ENCODE results near the gene FBRSL1. TPM values are rescaled to one million over a fixed set of nuclear protein-coding genes. Genes with fewer than 3 reads are reported as not detected.
A peak's percentile ranks its signal among the peaks of the same experiment; 100 is the strongest.

Gene FBRSL1
- total and polyA plus RNA-seq, 2 donors (not counting 3 experiments of a cell fraction or from before 2014, with no cell fraction given) = 19.3 to 79.8 TPM

DNA sequence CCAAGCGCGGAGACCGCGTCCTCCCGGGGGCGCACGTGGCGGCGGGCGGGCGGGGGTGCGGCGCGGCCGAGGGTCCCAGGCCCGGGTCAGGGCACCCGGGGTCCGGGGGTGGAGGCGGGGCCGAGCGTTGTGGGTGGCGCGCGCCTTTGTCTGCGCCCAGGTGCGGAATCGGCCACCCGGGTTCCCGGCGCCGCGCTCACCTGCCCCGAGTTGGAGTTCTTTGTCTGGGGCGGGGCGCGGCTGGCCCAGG lies 70.3 kb downstream of the FBRSL1 start:
- no peaks in the 10 kb centered on the region for H3K9me3 ChIP-seq (replicated peaks; ENCODE audit: control insufficient read depth, insufficient read depth, low read length)
- no TSS peak for BruUV-seq (replicated peaks)
- ChIA-PET CTCF (interaction anchor here (0.6 to 3.7 kb wide), 16 partner anchors 9 to 709 kb away, joined by 3 to 58 read pairs (median 5); partner anchors contain the start of gene LRCOL1), POLR2A (interaction anchor here (0.6 kb wide), 1 partner anchor 146 kb away, joined by 3 read pairs; no protein-coding TSS in a partner anchor)
- TF ChIP-seq GATA2 (IDR thresholded peaks at IDR 0.05; ENCODE audit: insufficient read depth, insufficient read length, low read depth, low read length) = no peak
- TF ChIP-seq MYC (IDR thresholded peaks at IDR 0.05; ENCODE audit: low read depth, low read length) = no peak
- TF ChIP-seq POLR2A (IDR thresholded peaks at IDR 0.05; ENCODE audit: low read depth, low read length) = no peak
- no peak for TF ChIP-seq FOS (IDR thresholded peaks at IDR 0.05; ENCODE audit: borderline replicate concordance, insufficient read depth, low read length)
- TF ChIP-seq, protein P1, sequence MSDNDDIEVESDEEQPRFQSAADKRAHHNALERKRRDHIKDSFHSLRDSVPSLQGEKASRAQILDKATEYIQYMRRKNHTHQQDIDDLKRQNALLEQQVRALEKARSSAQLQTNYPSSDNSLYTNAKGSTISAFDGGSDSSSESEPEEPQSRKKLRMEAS (IDR thresholded peaks at IDR 0.05; ENCODE audit: insufficient read depth, insufficient read length) = no peak
- peaks cover 42% of the 10 kb centered on the region for H3K79me2 ChIP-seq (ENCODE audit: control insufficient read depth, insufficient read depth, low read length)
- dilution Hi-C loops (cut with MboI; ENCODE audit: extremely low pct_ligation_motif_present, low sequenced_read_pairs) = no loop called here
- H3K4me2 ChIP-seq (ENCODE audit: insufficient read depth, low read length) = peak overlapping the region; percentile 72
- H3K36me3 ChIP-seq (ENCODE audit: control insufficient read depth in 2 of 2, extremely low read depth in 1 of 2, insufficient read depth in 2 of 2, low read length in 2 of 2) = peaks cover 0 to 2% of the 10 kb centered on the region in 2 experiments
- FAIRE-seq (no peak), DNase-seq (ENCODE audit: low read depth, low spot score) (no peak)
- peak overlapping the region; percentile 79 to 91 (median 81) for H3K4me3 ChIP-seq (replicated peaks in 1 of 3; ENCODE audit: insufficient read depth in 1 of 3, low read depth in 1 of 3, low read length in 3 of 3)
- peak overlapping the region; percentile 34 for H2AFZ ChIP-seq (ENCODE audit: low read depth, low read length)
- H3K27ac ChIP-seq (ENCODE audit: insufficient read depth, low read depth, low read length) = peak overlapping the region; percentile 41
- H4K20me1 ChIP-seq (replicated peaks; ENCODE audit: control insufficient read depth, extremely low read depth, insufficient read depth, low read length) = peaks cover 2% of the 10 kb centered on the region
- no peaks in the 10 kb centered on the region for H3K27me3 ChIP-seq (ENCODE audit: control insufficient read depth in 2 of 2, insufficient read depth in 2 of 2, low read length in 2 of 2)
- peaks cover 5% of the 10 kb centered on the region for H3K4me1 ChIP-seq (ENCODE audit: control insufficient read depth, extremely low read depth, insufficient read depth, low read length)
- no peaks in the 10 kb centered on the region for H3K9me1 ChIP-seq (replicated peaks; ENCODE audit: control insufficient read depth, extremely low read depth, insufficient read depth, low read length)
- intact Hi-C loops (cut with micrococcal nuclease) = loop anchor here (1.0 to 2.0 kb wide), 3 partner anchors 55 to 131 kb away; partner anchors contain the start of gene FBRSL1
- H3K9ac ChIP-seq (replicated peaks; ENCODE audit: extremely low read depth, insufficient read depth, low read length) = peak overlapping the region; percentile 67

- Histone ChIP-seq H3K27ac (ENCODE audit: insufficient read depth, low read depth, low read length) (peak overlapping the region; percentile 41), H4K20me1 (replicated peaks; ENCODE audit: control insufficient read depth, extremely low read depth, insufficient read depth, low read length) (peaks cover 2% of the 10 kb centered on the region), H2AFZ (ENCODE audit: low read depth, low read length) (peak overlapping the region; percentile 35), H3K79me2 (ENCODE audit: control insufficient read depth, insufficient read depth, low read length) (peaks cover 47% of the 10 kb centered on the region), H3K9me1 (replicated peaks; ENCODE audit: control insufficient read depth, extremely low read depth, insufficient read depth, low read length) (no peaks in the 10 kb centered on the region), H3K4me2 (ENCODE audit: insufficient read depth, low read length) (peak overlapping the region; percentile 72), H3K9ac (replicated peaks; ENCODE audit: extremely low read depth, insufficient read depth, low read length) (peak overlapping the region; percentile 67), H3K27me3 (ENCODE audit: control insufficient read depth in 2 of 2, insufficient read depth in 2 of 2, low read length in 2 of 2) (no peaks in the 10 kb centered on the region), H3K36me3 (ENCODE audit: control insufficient read depth in 2 of 2, extremely low read depth in 1 of 2, insufficient read depth in 2 of 2, low read length in 2 of 2) (peaks cover 0 to 2% of the 10 kb centered on the region in 2 experiments), H3K4me1 (ENCODE audit: control insufficient read depth, extremely low read depth, insufficient read depth, low read length) (peaks cover 5% of the 10 kb centered on the region), H3K4me3 (replicated peaks in 1 of 3; ENCODE audit: insufficient read depth in 1 of 3, low read depth in 1 of 3, low read length in 3 of 3) (peak overlapping the region; percentile 79 to 91 (median 81)), H3K9me3 (replicated peaks; ENCODE audit: control insufficient read depth, insufficient read depth, low read length) (no peaks in the 10 kb centered on the region)
- FAIRE-seq = peak; percentile 58
- CTCF ChIA-PET = interaction anchor here (0.8 to 3.7 kb wide), 32 partner anchors 9 to 407 kb away, joined by 3 to 58 read pairs (median 4); partner anchors contain the start of gene LRCOL1
- dilution Hi-C loops (cut with MboI; ENCODE audit: extremely low pct_ligation_motif_present, low sequenced_read_pairs) = no loop called here
- intact Hi-C loops (cut with micrococcal nuclease) = loop anchor here (1.0 to 2.0 kb wide), 5 partner anchors 54 to 408 kb away; partner anchors contain the start of gene FBRSL1
- TF ChIP-seq POLR2A (IDR thresholded peaks at IDR 0.05; ENCODE audit: low read depth, low read length) = peak; percentile 42
- TF ChIP-seq, protein P1 (IDR thresholded peaks at IDR 0.05; ENCODE audit: insufficient read depth, insufficient read length) = no peak
- no peak for TF ChIP-seq FOS (IDR thresholded peaks at IDR 0.05; ENCODE audit: borderline replicate concordance, insufficient read depth, low read length)
- TF ChIP-seq POLR2AphosphoS5 (IDR thresholded peaks at IDR 0.05; ENCODE audit: insufficient read depth, low read depth, low read length) = peak; percentile 36
- TF ChIP-seq, protein P2, sequence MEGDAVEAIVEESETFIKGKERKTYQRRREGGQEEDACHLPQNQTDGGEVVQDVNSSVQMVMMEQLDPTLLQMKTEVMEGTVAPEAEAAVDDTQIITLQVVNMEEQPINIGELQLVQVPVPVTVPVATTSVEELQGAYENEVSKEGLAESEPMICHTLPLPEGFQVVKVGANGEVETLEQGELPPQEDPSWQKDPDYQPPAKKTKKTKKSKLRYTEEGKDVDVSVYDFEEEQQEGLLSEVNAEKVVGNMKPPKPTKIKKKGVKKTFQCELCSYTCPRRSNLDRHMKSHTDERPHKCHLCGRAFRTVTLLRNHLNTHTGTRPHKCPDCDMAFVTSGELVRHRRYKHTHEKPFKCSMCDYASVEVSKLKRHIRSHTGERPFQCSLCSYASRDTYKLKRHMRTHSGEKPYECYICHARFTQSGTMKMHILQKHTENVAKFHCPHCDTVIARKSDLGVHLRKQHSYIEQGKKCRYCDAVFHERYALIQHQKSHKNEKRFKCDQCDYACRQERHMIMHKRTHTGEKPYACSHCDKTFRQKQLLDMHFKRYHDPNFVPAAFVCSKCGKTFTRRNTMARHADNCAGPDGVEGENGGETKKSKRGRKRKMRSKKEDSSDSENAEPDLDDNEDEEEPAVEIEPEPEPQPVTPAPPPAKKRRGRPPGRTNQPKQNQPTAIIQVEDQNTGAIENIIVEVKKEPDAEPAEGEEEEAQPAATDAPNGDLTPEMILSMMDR (IDR thresholded peaks at IDR 0.05; ENCODE audit: extremely low read depth in 1 of 2, insufficient read depth in 1 of 2, low read depth in 1 of 2, low read length in 2 of 2) = peak; percentile 86 to 96
- no peak for TF ChIP-seq EZH2 (IDR thresholded peaks at IDR 0.05; ENCODE audit: borderline replicate concordance, low read depth, low read length, severe bottlenecking)
- TF ChIP-seq MYC (IDR thresholded peaks at IDR 0.05; ENCODE audit: low read depth, low read length) = no peak
- DNase-seq (ENCODE audit: low read depth, low spot score) = peak; percentile 63
- BruUV-seq (replicated peaks) = TSS peak; percentile 26
- POLR2A ChIA-PET = no interaction called here
Observed at GRCh38 chr12:132560614-132561426, 70.9 kb downstream of the FBRSL1 start.
